Breast epithelium (tissue), 3 donors: ENCODE data around the gene GSTM1.
"Not testable (repeated sequence)": the region's sequence is repeated elsewhere in the genome, so short reads cannot be mapped to it uniquely, and the experiment has no call there.

Experiments
- POLR2A ChIP-seq: fragments of 450-650 bp; IDR thresholded peaks from one replicate; pipeline ENCODE4 v1.6.1; 2016; ENCODE audit warnings: antibody characterized with exemption, mild to moderate bottlenecking, moderate library complexity
- TF ChIP-seq, protein P1 (sequence below), 3 donors: fragments of 450-650 bp; IDR thresholded peaks; one replicate each; pipeline ENCODE4 v1.5.1; 2016 to 2017; ENCODE audit warnings: antibody characterized with exemption in 3 of 3, mild to moderate bottlenecking in 3 of 3, moderate library complexity in 3 of 3

GRCh38 chr1:109685890-109686289 lies 1.7 kb upstream of the GSTM1 start:
- TF ChIP-seq, protein P1, sequence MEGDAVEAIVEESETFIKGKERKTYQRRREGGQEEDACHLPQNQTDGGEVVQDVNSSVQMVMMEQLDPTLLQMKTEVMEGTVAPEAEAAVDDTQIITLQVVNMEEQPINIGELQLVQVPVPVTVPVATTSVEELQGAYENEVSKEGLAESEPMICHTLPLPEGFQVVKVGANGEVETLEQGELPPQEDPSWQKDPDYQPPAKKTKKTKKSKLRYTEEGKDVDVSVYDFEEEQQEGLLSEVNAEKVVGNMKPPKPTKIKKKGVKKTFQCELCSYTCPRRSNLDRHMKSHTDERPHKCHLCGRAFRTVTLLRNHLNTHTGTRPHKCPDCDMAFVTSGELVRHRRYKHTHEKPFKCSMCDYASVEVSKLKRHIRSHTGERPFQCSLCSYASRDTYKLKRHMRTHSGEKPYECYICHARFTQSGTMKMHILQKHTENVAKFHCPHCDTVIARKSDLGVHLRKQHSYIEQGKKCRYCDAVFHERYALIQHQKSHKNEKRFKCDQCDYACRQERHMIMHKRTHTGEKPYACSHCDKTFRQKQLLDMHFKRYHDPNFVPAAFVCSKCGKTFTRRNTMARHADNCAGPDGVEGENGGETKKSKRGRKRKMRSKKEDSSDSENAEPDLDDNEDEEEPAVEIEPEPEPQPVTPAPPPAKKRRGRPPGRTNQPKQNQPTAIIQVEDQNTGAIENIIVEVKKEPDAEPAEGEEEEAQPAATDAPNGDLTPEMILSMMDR (IDR thresholded peaks at IDR 0.05): not testable (repeated sequence)
- not testable (repeated sequence) for TF ChIP-seq POLR2A
